Measurements from ENCODE around the gene LPCAT1.

The LPCAT1 gene

GRCh38 chr5:1435369-1435768 lies 88.4 kb downstream of the LPCAT1 start:
- DNase-seq (ENCODE audit: low spot score), result no peak
- TF ChIP-seq CTCF (conservative IDR thresholded peaks at IDR 0.05; ENCODE audit: low read depth), result no peak
- CTCF ChIA-PET, result no interaction called here

GRCh38 chr5:1432296-1432695 lies 91.5 kb downstream of the LPCAT1 start:
- DNase-seq (ENCODE audit: low spot score), result no peak
- TF ChIP-seq CTCF (conservative IDR thresholded peaks at IDR 0.05; ENCODE audit: low read depth), result no peak
- ChIA-PET CTCF (no interaction called here), POLR2A (ENCODE audit: low non-redundant PET) (no interaction called here)
- H3K27ac ChIP-seq, result no peak overlapping the region

More at GRCh38 chr5:1435369-1435768, 88.4 kb downstream of the LPCAT1 start:
- POLR2A ChIA-PET (ENCODE audit: low non-redundant PET), result no interaction called here
- no peak overlapping the region for H3K27ac ChIP-seq

GRCh38 chr5:1431896-1432295 lies 91.9 kb downstream of the LPCAT1 start:
- no peak for TF ChIP-seq CTCF (conservative IDR thresholded peaks at IDR 0.05; ENCODE audit: low read depth)
- CTCF ChIA-PET, result no interaction called here
- no peak overlapping the region for H3K27ac ChIP-seq
- no peak for DNase-seq (ENCODE audit: low spot score)
- POLR2A ChIA-PET (ENCODE audit: low non-redundant PET), result no interaction called here

GRCh38 chr5:1431021-1431811 lies 92.5 kb downstream of the LPCAT1 start:
- no peak for DNase-seq (ENCODE audit: low spot score)

GRCh38 chr5:1430121-1430795 lies 93.5 kb downstream of the LPCAT1 start:
- DNase-seq (ENCODE audit: low spot score), result no peak
- TF ChIP-seq CTCF (conservative IDR thresholded peaks at IDR 0.05; ENCODE audit: low read depth), result no peak
- ChIA-PET POLR2A (ENCODE audit: low non-redundant PET) (no interaction called here), CTCF (no interaction called here)
- no peak overlapping the region for H3K27ac ChIP-seq

More at GRCh38 chr5:1431021-1431811, 92.5 kb downstream of the LPCAT1 start:
- H3K27ac ChIP-seq, result no peak overlapping the region
- ChIA-PET POLR2A (ENCODE audit: low non-redundant PET) (no interaction called here), CTCF (no interaction called here)
- no peak for TF ChIP-seq CTCF (conservative IDR thresholded peaks at IDR 0.05; ENCODE audit: low read depth)

- ChIA-PET POLR2A (ENCODE audit: low non-redundant PET) (no interaction called here), CTCF (no interaction called here)
- no peak overlapping the region for H3K27ac ChIP-seq
- no peak for DNase-seq (ENCODE audit: low spot score)
- no peak for TF ChIP-seq CTCF (conservative IDR thresholded peaks at IDR 0.05; ENCODE audit: low read depth)
Observed at GRCh38 chr5:1429496-1429895, 94.3 kb downstream of the LPCAT1 start.

Measured in RWPE1 (cell line).